Stimulated activated CD8-positive, alpha-beta memory T cell treated with anti-CD3 and anti-CD28 coated beads, Interleukin-7, amount 100 ng/mL, for 4 hours (primary cell): Measurements from ENCODE around the gene PNKD.
A peak's percentile ranks its signal among the peaks of the same experiment; 100 is the strongest.

Experiments used
- DNase-seq, 2 donors: peaks; one replicate each; pipeline ENCODE4 v3.0.0-alpha.2; 2020; ENCODE audit warnings: low read depth in 2 of 2

Gene PNKD

DNA sequence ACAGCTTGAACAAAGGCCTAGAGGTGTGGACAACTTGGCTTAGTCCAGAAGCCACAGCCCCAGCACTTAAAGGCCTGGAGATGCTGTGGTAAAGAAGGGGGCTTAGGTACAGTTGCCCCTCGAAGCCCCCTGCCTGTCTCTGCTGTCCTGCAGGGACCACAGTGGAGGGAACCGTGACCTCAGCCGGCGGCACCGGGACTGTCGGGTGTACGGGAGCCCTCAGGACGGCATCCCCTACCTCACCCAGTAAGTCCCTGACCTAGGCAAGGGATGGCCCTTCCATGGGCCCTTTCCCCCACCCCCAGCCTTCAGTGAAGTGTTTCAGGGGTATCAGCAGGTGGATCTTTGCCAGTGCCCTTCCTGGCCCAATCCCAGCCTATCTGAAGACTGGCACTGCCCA is 71.1 kb downstream of the PNKD start:
- no peak for DNase-seq

DNA sequence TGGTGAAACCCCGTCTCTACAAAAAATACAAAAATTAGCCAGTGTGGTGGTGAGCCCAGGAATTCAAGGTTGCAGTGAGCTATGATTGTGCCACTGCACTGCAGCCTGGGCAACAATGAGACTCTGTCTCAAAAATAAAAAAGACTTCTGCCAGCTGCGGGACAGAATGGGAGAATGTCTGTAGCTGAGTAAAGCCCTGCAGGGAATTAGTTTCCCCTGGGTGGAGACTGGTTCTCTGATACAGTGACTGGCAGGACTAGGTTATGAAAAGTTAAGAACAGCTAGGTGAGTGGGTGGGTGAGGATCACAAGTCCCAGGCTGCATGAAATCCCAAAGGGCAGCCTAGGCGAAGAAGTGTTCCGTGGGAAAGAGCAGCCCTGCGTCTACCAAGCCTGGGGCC is 72.5 kb downstream of the PNKD start:
- no peak for DNase-seq

DNA sequence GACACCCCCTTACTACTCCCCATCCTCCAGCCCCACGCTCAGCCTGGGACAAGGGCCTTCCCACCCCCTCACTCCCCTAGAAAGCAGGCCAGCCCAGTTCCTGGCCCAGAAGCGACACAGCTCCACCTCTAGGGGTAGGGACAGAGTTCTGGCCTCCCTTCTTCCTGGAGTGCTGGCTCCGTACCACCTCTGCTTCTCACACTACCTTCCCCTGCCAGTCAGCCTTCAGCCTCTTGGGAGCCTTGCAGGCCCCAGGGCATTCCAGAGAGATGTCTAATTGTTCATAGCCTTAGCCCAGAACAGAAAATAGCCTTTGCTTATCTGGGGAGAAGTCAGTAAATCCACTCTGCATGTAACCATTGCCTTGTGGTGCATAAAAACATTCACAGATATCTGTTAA is 73.3 kb downstream of the PNKD start:
- no peak for DNase-seq

DNA sequence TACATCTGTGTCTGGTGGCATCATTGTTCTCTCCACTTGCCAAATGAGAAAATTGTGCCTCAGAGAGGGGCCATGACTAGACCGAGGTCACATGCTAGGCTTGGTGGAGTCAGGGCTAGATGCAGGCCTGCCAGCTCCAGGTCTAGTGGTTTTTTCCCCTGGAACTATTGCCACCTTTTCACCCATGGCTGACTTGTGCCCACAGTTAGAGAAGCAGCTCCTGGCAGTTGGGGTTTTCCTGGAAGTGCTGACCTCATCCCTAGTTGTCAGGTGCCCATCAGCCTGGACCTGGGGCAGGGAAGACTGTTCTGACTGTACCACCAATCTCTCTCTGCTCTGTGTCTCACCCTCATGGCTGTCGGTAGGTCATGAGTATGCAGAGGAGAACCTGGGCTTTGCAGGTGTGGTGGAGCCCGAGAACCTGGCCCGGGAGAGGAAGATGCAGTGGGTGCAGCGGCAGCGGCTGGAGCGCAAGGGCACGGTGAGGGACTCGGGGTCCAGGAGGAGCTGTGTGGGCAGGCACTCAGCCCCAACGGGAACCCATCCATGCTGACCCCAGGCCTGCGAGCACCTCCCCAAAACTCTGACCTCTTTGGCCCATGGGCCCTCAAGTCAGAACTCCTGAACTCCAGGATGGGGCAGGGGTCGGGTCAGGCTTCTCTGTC is 73.9 kb downstream of the PNKD start:
- no peak for DNase-seq

DNA sequence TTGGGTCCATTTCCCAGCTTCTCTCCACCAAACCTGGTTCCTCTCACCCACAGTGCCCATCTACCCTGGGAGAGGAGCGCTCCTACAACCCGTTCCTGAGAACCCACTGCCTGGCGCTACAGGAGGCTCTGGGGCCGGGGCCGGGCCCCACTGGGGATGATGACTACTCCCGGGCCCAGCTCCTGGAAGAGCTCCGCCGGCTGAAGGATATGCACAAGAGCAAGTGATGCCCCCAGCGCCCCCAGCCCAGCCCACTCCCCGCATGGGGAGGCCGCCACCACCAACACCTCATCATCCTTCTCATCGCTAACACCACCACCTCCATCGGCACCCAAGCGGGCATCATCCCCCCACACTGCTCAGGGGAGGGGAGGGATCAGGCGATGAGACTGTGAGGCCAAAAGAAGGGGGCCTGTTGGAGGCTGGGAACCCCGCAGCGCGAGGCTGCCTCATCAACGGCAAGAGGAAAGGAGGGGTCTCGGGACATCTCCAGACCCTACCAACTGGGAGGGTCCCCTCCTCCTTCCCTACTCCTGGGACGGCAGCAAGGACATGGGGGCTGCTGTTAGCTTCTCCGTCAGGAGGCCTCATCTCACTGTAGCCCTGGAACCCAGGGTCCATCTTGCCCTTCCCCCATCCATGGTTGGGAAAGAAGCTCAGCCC is 74.6 kb downstream of the PNKD start:
- no peak for DNase-seq

DNA sequence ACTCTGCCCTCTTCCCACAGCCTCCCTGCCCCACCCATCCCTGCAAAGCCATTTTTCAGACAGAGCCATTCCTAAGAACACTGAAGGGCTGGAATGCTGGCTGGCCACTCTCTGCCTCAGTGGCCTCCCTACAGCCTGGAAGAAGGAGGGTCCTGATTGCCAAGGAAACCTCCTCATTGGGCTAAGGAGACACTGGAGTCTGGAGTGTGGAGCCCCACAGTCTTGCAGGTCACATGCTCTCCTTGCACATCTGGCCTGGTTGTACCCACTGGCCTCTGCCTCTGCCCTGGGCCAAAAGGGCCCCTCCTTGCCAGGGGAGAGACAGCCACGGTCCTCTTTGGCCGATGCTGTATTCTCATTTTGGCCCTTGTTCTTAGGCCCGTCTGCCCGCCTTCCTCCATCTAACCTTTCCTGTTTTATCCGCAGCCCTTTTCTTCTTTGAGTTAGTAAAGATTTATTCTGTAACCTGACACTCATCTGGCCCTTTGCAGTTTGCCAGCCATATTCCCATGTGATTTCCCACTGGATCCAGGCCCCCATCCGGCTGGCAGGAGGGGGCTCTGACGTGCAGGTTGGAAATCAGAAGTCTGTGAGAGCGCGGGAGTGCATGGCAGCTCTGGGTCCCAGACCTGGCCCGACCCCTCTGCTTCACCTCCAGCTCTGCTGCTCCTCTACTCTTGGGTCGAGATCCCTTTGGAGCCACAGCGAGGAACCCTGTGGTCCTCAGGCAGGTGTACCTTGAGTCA is 75.3 kb downstream of the PNKD start:
- DNase-seq = no peak

DNA sequence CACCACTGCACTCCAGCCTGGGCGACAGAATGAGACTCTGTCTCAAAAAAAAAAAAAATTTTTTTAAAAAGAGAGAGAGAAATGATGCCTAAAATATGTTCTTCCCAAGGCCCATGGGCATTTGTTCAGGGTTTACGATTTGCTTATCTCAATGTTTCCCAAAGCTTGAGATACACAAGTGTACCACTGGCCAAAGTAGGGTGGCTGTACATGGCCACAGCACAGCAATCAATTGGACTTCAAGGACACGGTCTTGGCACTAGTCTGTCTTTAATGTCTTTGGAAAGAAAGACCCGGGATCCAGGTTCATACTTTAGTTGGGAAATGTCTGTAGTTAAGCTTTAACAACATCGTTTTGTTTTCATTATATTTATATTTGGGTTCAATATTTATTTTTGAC is 76.9 kb downstream of the PNKD start:
- DNase-seq = no peak

DNA sequence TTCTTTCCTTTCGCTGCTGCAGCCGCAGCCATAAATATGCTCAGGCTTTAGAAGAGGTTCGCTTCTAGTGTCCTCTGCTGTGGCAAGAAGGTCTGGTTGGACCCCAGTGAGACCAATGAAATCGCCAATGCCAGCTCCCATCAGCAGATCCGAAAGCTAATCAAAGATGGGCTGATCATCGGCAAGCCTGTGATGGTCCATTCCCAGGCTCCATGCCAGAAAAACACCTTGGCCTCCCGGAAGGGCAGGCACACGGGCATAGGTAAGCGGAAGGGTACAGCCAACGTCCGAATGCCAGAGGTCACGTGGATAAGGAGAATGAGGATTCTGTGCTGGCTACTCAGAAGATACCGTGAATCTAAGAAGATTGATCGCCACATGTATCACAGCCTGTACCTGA is 83.7 kb downstream of the PNKD start:
- no peak for DNase-seq

DNA sequence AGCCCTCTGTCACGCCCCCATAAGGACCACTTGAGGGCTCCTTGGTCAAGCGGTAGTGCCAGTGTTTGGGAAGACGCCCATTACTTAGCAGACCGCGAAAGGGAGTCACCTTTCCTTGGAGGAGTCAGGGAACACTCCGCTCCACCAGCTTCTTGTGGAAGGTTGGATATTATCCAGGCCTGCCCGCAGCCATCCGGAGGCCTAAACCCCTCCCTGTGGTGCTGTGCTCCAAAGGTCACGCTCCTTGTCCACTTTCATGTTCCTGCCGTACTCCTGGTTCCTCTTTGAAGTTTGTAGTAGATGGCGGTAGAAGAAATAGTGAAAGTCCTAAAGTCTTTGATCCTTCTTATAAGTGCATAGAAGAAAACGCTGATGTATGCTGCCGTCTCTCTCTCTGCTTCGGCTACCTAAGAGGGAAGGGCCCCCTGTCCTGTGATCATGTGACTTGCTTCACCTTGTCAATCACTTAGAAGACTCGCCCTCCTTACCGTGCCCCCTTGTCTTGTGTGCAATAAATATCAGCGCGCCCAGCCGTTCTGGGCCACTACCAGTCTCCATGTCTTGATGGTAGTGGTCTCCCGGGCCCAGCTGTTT is 84.6 kb downstream of the PNKD start:
- no peak for DNase-seq

DNA sequence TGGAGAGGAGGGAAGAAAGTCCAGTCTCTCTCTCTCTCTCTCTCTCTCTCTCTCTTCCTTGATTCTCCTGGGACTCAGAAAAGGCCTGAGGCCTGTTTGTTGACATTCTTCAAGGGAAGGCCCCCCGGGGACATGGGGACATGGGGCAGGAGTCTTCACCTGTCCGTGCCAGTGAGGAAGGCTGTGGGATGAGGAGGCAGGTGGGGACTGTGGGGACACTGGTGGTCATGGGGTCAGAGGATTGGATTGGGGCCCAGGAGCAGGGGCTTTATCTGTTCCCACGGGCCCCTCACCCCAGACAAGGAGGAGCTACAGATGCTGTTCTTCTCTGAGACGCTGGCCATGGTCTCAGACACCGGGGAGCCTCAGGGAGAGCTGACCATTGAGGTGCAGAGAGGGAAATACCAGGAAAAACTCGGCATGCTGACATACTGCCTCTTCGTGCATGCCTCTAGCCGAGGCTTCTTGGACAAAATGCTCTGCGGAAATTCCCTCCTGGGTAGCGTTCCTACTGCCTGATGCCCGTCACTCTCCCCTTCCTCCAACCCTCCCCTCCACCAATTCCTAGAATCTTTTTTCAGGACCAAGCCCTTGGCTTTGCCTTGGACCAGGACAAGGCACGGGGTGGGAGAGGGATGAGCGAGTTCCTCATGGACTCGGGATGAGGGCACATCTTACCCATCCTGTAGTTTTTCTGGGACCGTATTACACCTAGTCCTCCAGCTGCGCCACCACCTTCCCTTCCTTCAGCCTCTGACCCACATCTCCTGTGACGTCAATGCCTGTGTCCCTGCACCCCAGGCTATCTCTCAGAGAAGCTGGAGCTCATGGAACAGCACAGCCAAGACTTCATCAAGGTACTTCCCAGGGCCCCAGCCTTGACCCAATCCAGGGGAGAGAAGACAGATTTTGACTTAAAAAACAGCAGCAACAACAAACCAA is 87.2 kb downstream of the PNKD start:
- DNase-seq = no peak

DNA sequence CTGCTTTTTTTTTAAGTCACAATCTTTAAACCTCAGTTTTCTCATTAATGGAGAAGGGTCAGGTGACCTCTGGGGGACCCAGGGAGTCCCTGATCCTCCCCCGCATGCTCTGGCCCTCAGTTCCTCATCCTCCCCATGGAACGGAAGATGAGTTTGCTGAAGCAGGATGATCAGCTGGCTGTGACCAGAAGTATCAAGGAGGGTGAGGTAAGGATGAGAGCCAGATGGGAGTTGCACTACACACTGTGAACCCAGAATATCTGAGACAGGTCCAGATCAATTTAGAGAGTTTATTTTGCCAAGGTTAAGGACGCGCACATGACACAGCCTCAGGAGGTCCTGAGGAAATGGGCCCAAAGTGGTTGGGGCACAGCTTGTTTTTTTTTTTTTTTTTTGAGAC is 90.1 kb downstream of the PNKD start:
- DNase-seq = no peak

DNA sequence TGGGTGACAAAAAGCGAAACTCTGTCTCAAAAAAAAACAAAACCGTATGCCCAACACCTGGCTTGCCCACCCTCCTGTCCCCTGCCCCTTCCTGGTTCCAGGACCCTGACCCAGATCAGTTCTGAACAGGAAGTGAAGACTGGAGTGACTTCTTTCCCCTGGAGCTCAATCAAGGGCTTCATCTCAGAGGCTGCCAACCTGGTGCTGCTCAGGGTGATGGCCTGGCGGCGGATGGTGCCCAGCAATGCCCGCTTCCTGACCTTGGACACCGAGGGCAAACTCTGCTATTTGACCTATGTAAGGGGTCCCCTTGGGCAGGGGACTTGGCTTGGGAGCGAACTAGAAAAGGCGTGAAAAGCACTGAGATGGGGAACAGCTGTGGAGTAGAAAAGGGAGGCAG is 92.3 kb downstream of the PNKD start:
- no peak for DNase-seq

DNA sequence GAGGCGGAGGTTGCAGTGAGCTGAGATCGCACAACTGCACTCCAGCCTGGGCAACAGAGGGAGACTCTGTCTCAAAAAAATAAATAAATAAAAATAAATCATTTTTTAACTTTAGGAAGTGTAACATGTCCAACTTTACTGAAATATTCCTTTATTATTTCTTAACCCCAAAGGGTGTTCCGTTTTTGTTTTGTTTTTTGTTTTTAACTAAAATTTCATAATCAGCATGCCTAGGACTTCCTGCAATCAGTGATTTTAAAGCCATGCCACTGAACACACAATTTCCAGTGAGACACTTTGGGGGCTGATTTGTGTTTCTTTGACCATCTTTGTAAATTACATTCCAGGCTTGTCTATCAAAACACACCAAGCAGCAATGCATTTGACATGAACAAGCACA is 93.4 kb downstream of the PNKD start:
- DNase-seq = no peak

DNA sequence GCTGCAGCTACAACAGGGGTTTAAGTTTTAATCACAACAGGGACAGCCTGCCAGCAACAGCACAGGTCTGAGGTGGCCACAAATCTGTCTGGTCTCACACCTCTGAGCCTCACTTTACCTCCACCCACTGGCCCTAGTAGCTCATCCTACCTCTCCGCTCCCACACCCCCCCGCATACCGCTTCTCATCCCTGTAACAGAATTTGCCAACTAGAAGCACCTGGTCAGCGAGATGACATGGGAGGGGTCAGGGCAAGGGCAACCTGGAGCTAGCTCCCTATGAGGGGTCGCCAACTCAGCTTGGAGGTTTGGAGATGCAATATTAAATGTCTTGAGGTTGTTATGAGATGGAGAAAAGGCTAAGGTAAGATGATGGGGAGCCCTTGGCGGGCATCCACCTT is 93.9 kb downstream of the PNKD start:
- DNase-seq = no peak

DNA sequence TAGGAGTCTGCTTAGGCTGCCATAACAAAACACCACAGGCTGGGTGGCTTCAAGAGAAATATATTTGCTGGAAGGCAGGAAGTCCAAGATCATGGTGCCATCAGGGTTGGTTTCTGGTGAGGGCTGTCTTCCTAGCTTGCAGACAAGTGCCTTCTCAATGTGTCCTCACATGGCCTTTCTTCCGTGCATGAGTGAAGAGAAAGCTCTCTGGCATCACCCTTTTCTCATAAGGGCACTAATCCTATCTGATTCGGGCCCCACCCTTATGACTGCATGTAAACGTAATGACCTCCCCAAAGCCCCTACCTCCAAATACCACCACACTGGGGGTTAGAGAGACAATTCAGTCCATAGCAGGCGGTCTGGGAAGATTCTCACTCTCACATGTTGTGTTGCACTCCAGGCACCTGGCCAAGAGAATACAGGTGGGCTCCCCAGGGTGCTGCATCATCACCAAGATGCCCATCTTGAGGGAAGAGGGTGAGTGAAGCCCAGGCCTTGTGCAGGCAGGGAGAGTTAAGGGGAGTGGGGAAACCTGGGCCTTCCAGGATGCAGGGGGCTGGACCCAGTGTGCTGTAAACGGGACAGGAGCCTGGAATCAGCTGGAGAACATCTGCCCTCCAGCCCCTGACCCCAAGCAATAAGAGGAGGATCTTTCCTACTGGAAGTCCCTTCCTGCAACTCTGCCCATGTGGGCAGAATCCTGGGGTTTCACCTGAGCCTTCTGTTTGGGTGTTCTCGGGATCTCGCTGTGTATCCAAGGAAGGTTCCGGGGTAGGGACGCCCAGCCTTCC is 96.5 kb downstream of the PNKD start:
- no peak for DNase-seq

DNA sequence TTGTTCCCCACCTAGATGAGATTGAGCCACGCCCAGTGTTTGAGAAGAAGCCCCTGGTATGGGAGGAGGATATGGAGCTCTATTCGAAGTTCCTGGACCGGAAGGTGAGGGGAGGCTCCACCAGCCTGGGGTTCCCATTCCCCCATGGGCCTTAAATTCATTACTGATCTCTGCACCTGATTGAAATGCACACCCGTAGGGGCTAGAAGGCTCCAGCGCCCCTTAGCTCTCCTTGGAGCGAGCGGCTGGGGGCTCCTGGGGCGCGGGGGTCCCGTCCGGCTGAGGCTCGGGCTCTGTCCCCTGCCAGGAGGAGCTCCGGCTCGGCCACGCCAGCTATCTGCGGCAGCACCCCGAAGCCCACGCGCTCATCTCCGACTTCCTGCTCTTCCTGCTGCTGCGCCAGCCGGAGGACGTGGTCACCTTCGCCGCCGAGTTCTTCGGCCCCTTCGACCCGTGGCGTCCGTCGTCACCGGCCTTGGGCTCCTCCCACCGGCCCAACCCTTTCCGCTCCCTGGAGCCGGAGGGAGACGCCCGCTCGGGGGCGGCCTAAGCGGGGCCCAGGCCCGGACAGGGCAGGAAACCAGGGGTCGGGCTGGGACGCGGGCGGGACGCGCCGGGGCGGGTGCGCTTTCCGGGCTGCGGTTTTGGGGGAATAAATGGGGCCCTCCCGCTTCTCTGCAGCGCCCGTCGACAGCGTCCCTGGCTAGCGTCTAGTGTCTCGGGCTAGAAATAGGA is 97.3 kb downstream of the PNKD start:
- DNase-seq = peak; percentile 40 to 72

DNA sequence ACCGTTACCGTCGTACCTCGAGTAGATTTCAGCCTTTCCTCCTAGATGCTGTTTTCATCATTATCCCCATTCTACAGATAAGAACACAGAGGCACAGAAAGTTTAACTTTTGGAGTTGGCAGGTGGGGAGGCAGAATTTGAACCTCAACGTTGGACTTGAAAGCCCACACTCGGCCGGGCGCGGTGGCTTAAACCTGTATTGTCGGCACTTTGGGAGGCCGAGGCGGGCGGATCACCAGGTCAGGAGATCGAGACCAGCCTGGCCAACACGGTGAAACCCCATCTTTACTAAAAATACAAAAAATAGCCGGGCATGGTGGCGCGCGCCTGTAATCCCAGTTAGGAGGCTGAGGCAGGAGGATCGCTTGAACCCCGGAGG is 97.8 kb downstream of the PNKD start:
- no peak for DNase-seq

DNA sequence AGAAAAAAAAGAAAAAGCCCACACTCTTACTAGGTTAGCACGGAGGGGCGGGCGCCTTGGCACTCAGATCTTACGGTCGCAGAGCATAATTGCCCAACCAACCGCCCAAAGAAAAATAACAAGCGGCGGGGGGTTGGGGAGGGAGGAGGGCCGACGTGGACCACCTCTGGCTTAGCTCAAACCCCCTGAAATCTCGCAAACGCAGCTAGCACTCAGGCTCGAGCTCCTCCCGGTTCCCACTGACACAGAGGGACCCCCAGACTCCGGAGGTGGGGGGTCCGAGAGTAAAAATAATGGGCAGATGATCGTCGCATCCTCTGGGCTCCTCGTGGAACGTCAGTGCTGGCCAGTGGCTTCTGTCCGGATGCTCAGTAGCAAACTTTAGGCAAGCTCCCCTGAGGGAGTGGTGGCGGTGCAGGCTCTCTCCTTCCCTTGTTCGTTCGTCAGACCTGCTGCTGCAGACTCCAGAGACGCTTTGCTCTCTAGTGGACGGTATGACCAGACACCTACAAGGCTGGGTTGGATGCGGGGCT is 98.4 kb downstream of the PNKD start:
- no peak for DNase-seq

DNA sequence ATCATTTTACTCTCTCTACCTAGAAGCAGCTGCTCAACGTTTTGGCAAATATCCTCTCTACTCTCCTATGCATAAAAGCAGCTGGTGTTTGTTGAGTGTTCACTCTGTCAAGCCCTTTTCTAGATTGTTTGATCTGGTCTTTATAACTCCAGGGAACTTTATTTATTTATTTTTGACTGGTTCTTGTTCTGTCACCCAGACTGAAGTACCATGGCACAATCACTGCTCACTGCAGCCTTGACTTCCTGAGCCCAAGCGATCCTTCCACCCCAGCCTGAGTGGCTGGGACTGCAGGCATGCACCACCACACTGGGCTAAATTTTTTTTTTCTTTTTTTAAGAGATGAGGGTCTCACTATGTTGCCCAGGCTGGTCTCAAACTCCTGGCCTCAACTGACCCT is 99.0 kb downstream of the PNKD start:
- DNase-seq = no peak
